ENCODE data around the gene ROR2. TPM values are rescaled to one million over a fixed set of nuclear protein-coding genes. Genes with fewer than 3 reads are reported as not detected.

The ROR2 gene
- total RNA-seq, 1 donor from 2014 or later, result 0.32 TPM

- no peaks in the 10 kb centered on the region for H3K36me3 ChIP-seq
- no peaks in the 10 kb centered on the region for H3K27me3 ChIP-seq
- no peak overlapping the region for H3K27ac ChIP-seq
- intact Hi-C loops (cut with DNase I), result no loop called here
- H3K9me3 ChIP-seq, result no peaks in the 10 kb centered on the region
- no peak for TF ChIP-seq CTCF (IDR thresholded peaks at IDR 0.05)
- H3K4me3 ChIP-seq, result no peak overlapping the region
- no peak for DNase-seq (ENCODE audit: low spot score in 2 of 2)
- H3K4me1 ChIP-seq, result no peaks in the 10 kb centered on the region
Measured at GRCh38 chr9:91697201-91697600, 252.8 kb downstream of the ROR2 start.

GRCh38 chr9:91694081-91694870 is 255.8 kb downstream of the ROR2 start:
- no peaks in the 10 kb centered on the region for H3K4me1 ChIP-seq
- no peaks in the 10 kb centered on the region for H3K27me3 ChIP-seq
- no peak overlapping the region for H3K27ac ChIP-seq
- H3K4me3 ChIP-seq, result no peak overlapping the region
- no peaks in the 10 kb centered on the region for H3K36me3 ChIP-seq
- intact Hi-C loops (cut with DNase I), result no loop called here
- no peak for TF ChIP-seq CTCF (IDR thresholded peaks at IDR 0.05)
- no peaks in the 10 kb centered on the region for H3K9me3 ChIP-seq
- no peak for DNase-seq (ENCODE audit: low spot score in 2 of 2)

- H3K4me3 ChIP-seq, result no peak overlapping the region
- H3K9me3 ChIP-seq, result no peaks in the 10 kb centered on the region
- intact Hi-C loops (cut with DNase I), result no loop called here
- no peak for TF ChIP-seq CTCF (IDR thresholded peaks at IDR 0.05)
- no peak overlapping the region for H3K27ac ChIP-seq
- H3K4me1 ChIP-seq, result no peaks in the 10 kb centered on the region
- no peaks in the 10 kb centered on the region for H3K27me3 ChIP-seq
- no peak for DNase-seq (ENCODE audit: low spot score in 2 of 2)
- H3K36me3 ChIP-seq, result no peaks in the 10 kb centered on the region
Measured at GRCh38 chr9:91693226-91693625, 256.8 kb downstream of the ROR2 start.

- no peak overlapping the region for H3K27ac ChIP-seq
- no peaks in the 10 kb centered on the region for H3K4me1 ChIP-seq
- intact Hi-C loops (cut with DNase I), result no loop called here
- H3K4me3 ChIP-seq, result no peak overlapping the region
- no peaks in the 10 kb centered on the region for H3K36me3 ChIP-seq
- H3K27me3 ChIP-seq, result no peaks in the 10 kb centered on the region
- no peaks in the 10 kb centered on the region for H3K9me3 ChIP-seq
- no peak for TF ChIP-seq CTCF (IDR thresholded peaks at IDR 0.05)
- DNase-seq (ENCODE audit: low spot score in 2 of 2), result no peak
Measured at GRCh38 chr9:91690540-91691249, 259.3 kb downstream of the ROR2 start.

GRCh38 chr9:91689006-91689405 is 261.0 kb downstream of the ROR2 start:
- intact Hi-C loops (cut with DNase I), result no loop called here
- DNase-seq (ENCODE audit: low spot score in 2 of 2), result no peak
- Histone ChIP-seq H3K4me1 (no peaks in the 10 kb centered on the region), H3K4me3 (no peak overlapping the region), H3K27me3 (no peaks in the 10 kb centered on the region), H3K9me3 (no peaks in the 10 kb centered on the region), H3K36me3 (no peaks in the 10 kb centered on the region), H3K27ac (no peak overlapping the region)
- TF ChIP-seq CTCF (IDR thresholded peaks at IDR 0.05), result no peak

Measured in ascending aorta (tissue), 2 donors.